ENCODE measurements around the gene KCNMA1.
"Not testable (repeated sequence)": the region's sequence is repeated elsewhere in the genome, so short reads cannot be mapped to it uniquely, and the experiment has no call there.

The KCNMA1 gene

GRCh38 chr10:77637532-77638320, at the start of gene KCNMA1:
Gene KCNMA1, minus strand, starts transcription at chr10:77637808.
- no peak for DNase-seq (ENCODE audit: low read depth in 1 of 2, low spot score in 1 of 2)

GRCh38 chr10:77686650-77687417, 49.2 kb upstream of the KCNMA1 start:
- no peak for DNase-seq (ENCODE audit: low read depth in 1 of 2, low spot score in 1 of 2)

- DNase-seq (ENCODE audit: low read depth in 1 of 2, low spot score in 1 of 2) = no peak
Observed at GRCh38 chr10:77686096-77686495, 48.5 kb upstream of the KCNMA1 start.

- DNase-seq (ENCODE audit: low read depth in 1 of 2, low spot score in 1 of 2) = no peak
Observed at GRCh38 chr10:77685432-77685831, 47.8 kb upstream of the KCNMA1 start.

- DNase-seq (ENCODE audit: low read depth in 1 of 2, low spot score in 1 of 2) = not testable (repeated sequence)
Observed at GRCh38 chr10:77683088-77683432, 45.5 kb upstream of the KCNMA1 start.

DNA sequence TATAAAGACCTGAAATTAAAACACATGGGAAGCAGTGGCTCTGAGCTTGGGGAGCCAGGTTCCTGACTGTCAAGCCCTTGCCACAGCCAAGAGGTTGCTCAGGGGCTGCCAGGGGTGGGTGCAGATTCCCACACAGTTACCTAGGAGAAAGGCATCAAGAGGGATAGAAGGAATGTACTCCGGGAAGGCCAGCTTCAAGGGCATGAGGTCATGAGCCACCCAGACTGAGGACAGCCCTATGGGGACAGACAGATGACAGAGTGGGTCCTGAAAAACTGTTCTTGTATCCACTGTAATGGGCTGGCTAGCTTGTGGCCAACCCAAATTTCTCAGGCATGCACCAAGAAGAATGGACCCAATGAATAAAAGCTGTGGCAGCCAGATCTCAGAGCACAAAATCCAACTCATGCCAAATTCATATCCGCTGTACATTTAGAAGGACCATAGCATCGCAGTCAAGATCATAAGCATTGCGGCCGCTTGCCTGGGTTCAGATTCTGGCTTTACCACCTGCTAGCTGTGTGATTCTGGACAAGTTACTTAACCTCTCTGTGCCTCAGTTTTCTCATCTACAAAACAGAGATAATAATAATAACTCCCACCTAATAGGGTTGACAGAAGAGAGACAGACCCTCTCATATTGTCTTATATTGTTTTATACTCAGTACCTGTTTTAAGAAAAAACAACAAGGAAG, 44.9 kb upstream of the KCNMA1 start:
- no peak for DNase-seq (ENCODE audit: low read depth in 1 of 2, low spot score in 1 of 2)

DNA sequence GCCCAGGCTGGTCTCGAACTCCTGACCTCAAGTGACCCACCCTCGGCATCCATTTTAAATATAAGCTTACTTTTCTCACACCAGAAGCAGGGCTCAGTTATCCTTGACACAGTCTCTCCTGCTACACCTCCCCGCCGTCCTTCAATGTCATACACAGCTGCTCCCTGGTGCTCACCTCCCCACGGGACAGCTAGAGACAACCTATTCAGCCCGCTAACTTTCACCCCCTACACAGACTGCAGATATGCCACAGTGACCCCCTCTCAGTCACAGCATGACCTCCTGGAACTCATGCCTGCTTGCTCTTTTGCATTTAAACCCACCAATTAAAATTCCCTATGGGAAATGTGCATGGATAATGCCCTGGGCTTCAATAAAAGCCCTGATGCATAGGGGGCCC, 44.2 kb upstream of the KCNMA1 start:
- no peak for DNase-seq (ENCODE audit: low read depth in 1 of 2, low spot score in 1 of 2)

DNA sequence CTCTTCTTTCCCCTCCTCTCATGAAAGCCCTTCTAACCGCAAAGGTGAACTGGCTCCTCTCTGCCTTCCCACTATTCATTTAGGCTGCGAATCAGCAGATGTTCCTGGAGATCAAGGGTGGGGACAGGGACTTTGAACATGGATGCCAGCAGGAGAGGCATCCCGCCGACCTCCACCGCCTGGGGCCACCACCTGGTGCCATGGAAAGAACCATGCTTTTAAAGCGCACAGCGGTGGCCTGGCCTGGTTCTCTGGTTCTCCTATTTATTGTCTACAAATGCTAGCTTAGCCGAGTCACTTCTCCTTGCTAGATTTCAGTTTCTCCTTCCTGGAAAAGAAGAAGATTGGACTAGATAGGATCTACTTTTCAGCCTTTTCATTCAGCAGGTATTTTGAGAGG, 43.2 kb upstream of the KCNMA1 start:
- DNase-seq (ENCODE audit: low read depth in 1 of 2, low spot score in 1 of 2) = no peak

GRCh38 chr10:77680065-77680464, 42.5 kb upstream of the KCNMA1 start:
- DNase-seq (ENCODE audit: low read depth in 1 of 2, low spot score in 1 of 2) = no peak

DNA sequence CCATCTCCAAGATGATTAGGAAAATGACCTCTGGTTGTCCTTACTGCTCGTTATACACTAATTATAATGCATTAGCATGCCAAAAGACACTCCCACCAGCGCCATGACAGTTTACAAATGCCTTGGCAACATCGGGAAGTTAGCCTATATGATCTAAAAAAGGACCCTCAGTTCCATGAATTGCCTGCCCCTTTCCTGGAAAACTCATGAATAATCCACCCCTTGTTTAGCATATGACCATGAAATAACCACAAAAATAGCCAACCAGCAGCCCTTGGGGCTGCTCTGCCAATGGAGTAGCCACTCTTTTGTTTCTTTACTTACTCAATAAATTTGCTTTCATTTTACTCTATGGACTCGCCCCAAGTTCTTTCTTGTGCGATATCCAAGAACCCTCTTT, 41.6 kb upstream of the KCNMA1 start:
- DNase-seq (ENCODE audit: low read depth in 1 of 2, low spot score in 1 of 2) = no peak

DNA sequence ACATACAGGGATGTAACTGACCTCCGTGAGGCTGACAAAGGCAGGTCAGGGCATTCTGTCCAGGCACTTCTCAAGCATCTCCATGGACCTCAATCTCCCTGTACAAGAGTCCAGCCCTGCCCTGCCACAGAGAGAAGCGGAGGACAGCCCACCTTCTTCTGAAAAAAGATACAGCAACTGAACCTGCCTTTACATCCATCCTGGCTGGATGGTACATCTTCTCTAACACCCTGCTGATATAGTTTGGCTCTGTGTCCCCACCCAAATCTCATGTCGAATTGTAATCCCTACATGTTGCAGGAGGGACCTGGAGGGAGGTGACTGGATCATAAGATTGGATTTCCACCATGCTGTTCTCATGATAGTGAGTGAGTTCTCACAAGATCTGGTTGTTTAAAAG, 40.5 kb upstream of the KCNMA1 start:
- DNase-seq (ENCODE audit: low read depth in 1 of 2, low spot score in 1 of 2) = no peak

GRCh38 chr10:77675347-77675746, 37.7 kb upstream of the KCNMA1 start:
- DNase-seq (ENCODE audit: low read depth in 1 of 2, low spot score in 1 of 2) = no peak

DNA sequence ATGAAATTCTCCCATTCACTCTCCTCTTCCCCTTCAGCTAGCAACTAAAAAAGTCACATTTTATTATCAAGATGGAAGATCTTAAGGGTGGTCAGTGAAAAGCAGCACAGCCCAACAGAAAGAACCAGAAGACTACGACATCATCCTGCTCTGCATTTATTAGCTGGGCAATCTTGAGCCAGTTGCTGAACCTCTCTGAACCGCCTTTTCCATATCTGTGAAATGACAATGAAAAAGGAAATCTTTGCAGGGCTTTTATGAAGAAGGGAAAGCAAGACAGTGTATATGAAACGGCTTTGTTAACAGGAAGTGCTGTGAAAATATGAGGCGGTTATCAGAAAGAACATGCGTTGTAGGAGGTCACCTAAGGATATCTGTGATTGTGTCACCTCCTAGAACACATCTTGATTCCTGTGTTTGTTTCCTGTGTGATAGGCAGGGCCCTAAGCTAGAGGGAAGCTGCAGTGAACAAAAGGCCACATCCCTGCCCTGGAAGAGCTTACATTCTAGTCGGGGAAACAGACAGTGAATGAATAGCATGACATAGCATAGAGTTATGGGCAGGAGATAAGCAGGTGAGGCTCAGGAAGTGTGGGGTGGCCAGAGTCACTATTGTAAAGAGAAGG, 36.0 kb upstream of the KCNMA1 start:
- DNase-seq (ENCODE audit: low read depth in 1 of 2, low spot score in 1 of 2) = no peak

DNA sequence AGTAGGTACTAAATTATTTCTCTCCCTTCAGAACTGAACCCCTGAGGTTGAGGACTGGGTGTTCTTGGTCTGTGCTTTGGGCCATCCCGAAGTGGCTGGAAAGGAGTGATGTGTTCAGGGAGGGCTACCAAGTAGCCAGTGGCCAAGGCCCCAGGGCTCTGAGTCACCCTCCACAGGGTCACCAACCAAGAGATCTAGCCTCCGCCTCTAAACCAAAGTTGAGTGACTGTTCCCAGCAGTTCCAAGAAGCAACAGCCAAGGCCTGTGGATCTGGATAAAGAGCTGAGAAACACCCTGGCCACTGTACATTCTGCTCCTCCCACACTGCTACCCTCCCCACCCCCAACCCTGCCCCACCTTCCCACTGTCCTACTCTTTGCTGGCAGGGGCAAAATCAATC, 35.5 kb upstream of the KCNMA1 start:
- no peak for DNase-seq (ENCODE audit: low read depth in 1 of 2, low spot score in 1 of 2)

- no peak for DNase-seq (ENCODE audit: low read depth in 1 of 2, low spot score in 1 of 2)
Observed at GRCh38 chr10:77671594-77672252, 34.1 kb upstream of the KCNMA1 start.

DNA sequence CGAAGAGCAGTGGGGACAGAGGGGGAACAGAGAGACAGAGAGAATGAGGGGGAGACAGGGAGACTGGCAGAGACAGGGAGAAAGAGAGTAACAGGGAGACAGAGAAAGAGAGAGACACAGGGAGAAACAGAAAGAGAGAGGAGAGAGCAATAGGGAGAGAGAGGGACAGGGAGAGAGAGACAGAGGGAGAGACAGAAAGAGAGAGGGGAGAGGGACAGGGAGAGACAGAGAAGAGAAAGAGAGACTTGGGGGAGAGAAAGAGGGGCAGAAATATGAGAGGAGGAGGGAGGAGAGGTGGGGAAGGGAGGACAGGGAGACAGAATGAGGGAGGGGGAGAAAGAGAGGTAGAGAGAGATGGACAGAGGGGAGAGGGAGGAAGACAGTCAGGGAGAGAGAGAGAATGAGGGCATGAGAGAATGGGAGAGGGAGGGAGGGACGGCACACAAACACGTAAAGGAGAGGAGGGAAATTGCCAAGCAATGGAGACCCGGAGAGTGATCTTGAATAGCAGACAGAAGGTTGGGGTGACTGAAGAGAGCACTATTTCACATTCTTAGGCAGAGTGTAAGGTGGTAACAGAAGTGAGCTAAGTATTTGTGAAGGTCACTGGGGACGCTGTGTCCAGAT, 33.3 kb upstream of the KCNMA1 start:
- DNase-seq (ENCODE audit: low read depth in 1 of 2, low spot score in 1 of 2) = no peak

GRCh38 chr10:77669892-77670291, 32.3 kb upstream of the KCNMA1 start:
- no peak for DNase-seq (ENCODE audit: low read depth in 1 of 2, low spot score in 1 of 2)

GRCh38 chr10:77667426-77668324, 30.1 kb upstream of the KCNMA1 start:
- no peak for DNase-seq (ENCODE audit: low read depth in 1 of 2, low spot score in 1 of 2)

DNA sequence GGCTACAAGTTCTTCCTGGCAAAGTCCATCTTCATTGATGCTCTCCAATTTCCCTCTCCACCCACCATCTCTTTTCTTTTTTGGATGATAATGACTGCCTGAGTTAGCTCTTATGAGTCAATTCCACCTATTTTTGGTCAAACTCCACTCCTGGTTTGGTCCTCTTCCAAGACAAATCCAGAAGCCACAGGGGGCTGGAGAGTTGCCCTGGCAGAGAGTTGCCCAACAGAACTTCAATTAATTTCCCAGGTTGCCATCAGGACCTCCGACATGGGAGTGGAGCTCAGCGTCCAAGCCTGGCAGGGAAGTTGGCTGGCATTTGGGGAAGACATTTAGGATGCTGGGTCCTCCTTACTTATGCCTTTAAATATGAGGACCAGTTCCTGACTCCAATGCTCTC, 29.2 kb upstream of the KCNMA1 start:
- DNase-seq (ENCODE audit: low read depth in 1 of 2, low spot score in 1 of 2) = no peak

- no peak for DNase-seq (ENCODE audit: low read depth in 1 of 2, low spot score in 1 of 2)
Observed at GRCh38 chr10:77664696-77665095, 27.1 kb upstream of the KCNMA1 start.

All from activated T-helper 1 cell treated with anti-CD3 and anti-CD28 coated beads, Interleukin-2, amount 50 U/mL, for 16 hours (primary cell).